Gastroesophageal sphincter (tissue), 3 donors: ENCODE results near the gene LCNL1.

Experiments
- CTCF ChIP-seq, 4 experiments: fragments of 200-600 bp in 2 of 4; fragments of 450-650 bp in 2 of 4; sonication (generic) in 1 of 4; IDR thresholded peaks; one replicate each; pipeline ENCODE4 v1.5.1; 2017 to 2019; ENCODE audit warnings: antibody characterized with exemption in 4 of 4, mild to moderate bottlenecking in 2 of 4, moderate library complexity in 2 of 4
- EP300 ChIP-seq: sonication (generic); formaldehyde crosslinking; IDR thresholded peaks from one replicate; pipeline ENCODE4 v1.6.1; 2017; ENCODE audit warnings: antibody characterized with exemption, mild to moderate bottlenecking
- POLR2A ChIP-seq, 2 donors: fragments of 450-650 bp; IDR thresholded peaks; one replicate each; pipeline ENCODE4 v1.6.1; 2017; ENCODE audit warnings: antibody characterized with exemption in 2 of 2, mild to moderate bottlenecking in 2 of 2, moderate library complexity in 1 of 2
- POLR2AphosphoS5 ChIP-seq: sonication (generic); formaldehyde crosslinking; IDR thresholded peaks from one replicate; pipeline ENCODE4 v1.6.1; 2017; ENCODE audit warnings: antibody characterized with exemption

- TF ChIP-seq CTCF (IDR thresholded peaks at IDR 0.05) (no peak), POLR2A (IDR thresholded peaks at IDR 0.05) (no peak), EP300 (no peak), POLR2AphosphoS5 (no peak)
Observed at GRCh38 chr9:137013571-137013940, 30.8 kb downstream of the LCNL1 start.
